NCI-H345 treated with DMSO at 0.1 percent for 48 hours (cell line): ENCODE results near the gene RBPJL.
A peak's percentile ranks its signal among the peaks of the same experiment; 100 is the strongest.

Experiments
- DNase-seq: peaks from one replicate; lab custom pipeline; 2025; ENCODE audit not compliant: unreplicated experiment; lab: John Stamatoyannopoulos, UW

Gene RBPJL

DNA sequence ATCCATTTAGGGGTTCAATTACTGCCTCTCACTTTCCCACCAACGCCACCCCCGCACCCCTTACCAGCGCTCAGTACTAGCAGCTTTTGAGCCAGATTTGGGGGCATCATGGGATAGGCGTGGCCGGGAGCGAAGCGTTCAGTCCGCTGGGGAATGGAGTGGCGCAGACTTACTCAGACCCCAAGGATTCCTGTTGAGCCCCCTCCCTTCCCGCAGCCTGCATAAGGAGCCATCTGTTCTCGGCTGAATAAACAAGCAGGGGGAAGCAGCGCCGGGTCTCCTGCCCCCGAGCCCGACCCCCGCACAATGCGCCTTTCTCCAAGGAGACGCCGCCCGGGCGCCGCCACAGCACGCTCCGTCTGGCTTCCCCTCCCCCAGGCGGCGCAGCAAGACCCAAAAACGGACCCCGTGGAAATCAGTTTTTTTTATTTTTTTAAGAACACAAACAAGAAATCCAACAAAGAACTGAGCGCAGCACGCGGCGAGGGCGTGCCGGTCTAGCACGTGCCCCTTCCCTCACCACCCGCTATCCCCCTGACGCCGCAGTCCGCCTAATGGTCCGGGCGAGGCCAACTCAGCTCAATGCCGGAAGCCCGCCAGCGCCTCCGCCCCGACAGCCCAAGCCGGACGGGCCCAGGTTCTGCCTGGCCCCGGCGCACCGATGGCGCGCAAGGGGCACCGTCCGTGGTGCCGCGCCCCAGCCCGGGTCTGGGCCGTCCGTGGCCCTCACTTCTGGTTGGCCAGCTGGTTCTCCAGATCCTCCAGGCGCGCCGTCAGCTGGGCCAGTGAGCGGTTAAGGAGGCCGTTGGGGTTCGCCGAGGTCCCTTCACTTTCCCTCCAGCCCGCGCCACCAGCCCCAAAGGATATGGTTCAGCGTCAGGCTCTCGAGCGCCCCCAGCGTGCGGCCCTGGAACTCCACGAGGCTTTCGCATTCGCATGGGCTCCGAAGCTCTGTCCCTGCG, 13.3 kb upstream of the RBPJL start:
- DNase-seq: peak; percentile 71

DNA sequence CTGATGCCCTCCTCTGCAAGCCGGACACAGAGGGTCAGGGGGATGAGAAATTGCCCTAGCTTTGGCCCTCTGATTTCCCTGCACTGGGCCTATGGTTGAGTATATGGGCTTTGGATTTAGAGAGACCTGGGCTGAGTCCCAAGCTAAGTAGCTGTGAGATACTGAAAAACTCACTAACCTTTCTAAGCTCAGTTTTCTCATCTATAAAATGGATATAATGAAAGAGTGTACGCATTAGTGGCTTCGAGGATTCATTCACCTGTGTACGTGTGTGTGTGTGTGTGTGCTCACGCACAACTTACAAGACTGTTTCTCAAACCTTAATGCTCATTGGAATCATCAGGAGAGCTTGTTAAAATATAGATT, 12.7 kb upstream of the RBPJL start:
- DNase-seq: no peak

DNA sequence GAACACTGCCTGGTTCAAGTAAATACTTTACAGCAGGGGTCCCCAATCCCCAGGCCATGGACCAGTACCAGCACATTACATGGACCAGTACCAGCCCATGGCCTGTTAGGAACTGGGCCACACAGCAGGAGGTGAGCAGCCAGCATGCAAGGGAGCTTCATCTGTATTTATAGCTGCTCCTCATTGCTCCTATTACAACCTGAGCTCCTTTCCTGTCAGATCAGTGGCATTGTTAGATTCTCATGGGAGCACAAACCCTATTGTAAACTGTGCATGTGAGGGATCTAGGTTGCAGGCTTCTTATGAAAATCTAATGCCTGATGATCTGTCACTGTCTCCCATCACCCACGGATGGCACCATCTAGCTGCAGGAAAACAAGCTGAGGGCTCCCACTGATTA, 12.0 kb upstream of the RBPJL start:
- no peak for DNase-seq

DNA sequence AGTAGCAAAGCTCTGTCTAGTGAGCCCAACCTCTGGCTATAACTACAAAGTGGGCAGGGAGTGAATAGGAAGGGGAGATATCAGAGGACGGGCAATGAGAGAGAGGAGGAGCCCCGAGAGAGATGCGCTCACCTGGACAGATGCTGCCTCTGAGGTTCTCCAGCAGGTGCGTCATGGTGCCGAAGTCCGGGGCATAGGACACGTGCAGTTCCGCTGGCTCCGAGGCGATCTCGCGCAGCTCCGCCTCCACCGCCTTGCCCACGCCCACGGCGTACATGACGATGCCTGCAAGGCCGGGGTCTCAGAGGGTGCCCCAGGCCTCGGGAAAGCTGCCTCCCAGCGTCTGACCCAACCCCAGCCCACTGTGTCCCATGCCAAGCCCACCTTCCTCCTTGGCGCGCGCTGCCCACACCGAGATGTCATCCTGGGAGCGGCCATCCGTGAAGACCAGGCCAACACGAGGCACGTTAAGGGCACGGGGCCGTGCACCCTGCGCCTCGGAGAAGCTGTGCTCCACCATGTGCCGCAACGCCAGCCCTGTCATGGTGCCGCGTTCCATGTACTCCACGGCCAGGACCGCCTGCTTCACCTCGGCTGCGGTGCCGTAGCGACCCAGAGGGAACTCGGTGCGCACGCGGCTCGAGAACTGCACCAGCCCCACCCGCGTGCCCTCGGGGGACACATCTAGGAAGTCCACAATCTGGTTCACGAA, 8.7 kb upstream of the RBPJL start:
- no peak for DNase-seq

DNA sequence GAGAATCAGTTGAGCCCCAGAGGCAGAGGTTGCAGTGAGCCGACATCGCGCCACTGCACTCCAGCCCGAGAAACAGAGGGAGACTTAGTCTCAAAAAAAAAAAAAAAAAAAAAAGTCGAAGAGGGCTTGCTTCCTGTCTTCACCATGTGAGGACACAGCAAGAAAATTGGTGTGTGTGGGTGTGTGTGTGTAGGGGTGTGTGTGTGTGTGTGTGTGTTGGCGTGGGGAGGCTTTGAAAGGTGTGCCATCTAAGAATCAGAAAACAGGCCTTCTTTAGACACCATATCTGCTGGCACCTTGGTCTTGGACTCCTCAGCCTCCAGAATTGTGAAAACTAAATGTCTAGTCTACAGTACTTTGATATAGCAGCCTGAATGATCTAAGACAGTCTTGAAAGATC, 6.9 kb upstream of the RBPJL start:
- no peak for DNase-seq

DNA sequence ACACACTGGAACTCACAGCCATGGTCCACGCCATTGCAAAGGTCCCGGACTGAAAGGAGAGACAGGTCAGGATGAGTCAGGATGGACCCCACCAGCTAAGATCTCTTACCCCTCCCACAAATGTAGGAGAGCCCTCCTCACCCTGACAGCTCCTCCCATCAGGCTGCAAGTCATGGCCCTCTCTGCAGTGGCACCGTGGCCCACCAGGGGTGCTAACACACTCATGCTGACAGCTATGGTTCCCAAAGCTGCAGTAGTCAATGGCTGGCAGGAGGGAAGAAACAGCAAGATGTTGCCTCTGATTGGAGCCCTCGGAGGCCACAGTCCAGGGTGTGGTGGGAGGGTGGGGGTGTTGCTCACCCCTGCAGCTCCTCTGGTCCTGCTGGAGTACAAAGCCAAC, 5.7 kb upstream of the RBPJL start:
- DNase-seq: no peak

DNA sequence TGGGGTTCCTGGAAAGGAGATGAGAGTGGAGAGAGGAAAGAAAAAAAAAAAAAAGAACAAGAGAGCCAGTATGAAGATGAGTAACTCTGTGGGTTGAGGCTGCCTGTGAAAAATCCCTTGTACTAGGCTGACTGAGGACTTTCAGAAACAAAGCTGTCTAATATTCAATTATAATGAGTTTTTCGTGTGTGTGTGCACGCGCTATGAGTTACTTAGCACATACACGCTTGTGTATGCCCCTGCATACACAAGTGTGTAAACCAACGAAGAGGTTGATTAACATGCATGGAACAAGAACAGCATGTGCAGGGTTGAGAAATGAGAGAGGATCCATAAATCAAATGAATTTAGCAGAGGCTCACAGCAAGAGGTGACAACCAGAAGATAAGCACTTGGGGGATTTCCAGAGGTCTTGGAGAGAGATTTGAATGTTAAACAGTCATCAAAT, 4.8 kb upstream of the RBPJL start:
- DNase-seq: no peak

DNA sequence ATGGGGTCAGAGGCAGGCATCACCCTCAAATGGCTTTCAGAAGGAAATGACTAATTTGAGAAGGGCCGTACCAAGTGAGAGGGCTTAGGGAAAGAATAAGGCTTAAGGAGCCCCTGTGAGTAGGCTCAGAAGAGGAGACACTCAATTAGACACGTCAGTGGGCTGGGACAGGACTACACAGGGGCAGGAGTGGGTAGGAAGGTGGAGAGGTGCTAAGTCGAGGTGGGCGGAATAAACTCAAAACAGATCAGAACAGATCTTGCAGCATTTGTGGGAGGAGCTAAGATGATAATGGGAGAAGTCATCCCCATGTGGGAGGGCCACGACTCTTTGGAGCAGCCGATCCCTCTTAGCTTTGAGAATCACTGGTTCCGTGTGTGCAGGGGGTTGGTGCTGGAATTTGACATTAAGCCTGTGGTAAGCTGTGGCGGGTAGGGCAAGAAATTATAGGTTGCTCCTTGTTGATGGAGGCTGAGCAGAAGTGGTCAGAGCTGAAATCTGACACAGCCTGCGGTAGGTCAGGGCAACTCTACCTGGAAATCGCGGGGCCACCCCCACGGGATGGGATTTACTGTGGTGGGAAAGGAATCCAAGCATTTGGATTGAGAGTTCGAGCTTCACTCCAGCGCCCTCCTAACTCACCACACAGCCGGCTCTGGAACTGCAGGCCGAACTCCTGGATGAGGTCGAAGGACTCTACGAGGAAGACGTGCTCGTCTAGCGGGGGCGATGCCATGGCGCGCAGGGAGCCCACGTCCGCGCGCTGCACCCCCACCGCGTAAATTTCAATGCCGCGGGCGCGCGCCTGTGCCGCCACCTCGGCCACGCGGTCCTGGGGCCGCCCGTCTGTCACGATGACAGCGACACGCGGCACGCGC, 2.8 kb upstream of the RBPJL start:
- no peak for DNase-seq

DNA sequence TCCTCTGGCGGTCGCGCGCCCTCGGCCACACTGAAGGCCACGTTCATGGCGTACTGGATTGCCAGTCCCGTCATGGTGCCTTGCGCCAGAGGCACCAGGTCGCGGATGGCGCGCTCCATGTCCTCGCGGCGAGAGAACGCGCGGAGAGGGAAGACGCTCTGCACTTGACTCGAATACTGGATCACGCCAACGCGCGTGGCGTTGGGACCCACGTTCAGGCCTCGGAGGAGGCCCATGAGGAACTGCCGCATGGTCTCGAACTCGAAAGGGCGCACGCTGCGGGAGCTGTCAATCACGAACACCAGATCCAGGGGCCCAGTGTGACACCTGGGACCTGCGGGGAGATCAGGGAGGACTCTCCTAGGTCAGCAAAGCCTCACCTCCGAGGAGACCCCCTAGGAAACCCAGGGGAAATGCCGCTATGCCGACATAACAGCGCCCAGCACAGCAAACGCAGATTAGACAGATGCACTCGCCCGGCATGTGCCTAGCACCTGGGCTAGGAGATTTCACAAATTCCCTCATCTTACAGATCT, 2.1 kb upstream of the RBPJL start:
- DNase-seq: no peak

DNA sequence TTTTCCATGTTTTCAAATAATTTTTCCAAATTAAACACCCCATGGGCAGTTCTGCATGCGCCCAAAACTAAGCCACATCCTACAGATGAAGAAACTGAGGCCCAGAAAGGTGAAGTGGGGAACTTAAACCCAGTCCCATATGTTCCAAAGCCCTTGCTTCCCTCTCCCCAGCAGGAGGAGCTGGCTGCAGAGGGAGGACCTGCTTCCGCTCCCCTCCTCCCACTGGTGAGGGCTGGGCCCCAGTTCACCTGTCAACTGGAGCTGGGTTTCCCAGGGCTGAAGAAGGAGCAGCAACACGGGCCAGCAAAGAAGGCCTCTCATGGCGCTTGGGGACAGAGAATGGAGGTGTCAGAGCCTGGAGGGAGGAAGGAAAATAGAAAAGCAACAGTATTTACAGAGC, 1.4 kb upstream of the RBPJL start:
- DNase-seq: no peak

DNA sequence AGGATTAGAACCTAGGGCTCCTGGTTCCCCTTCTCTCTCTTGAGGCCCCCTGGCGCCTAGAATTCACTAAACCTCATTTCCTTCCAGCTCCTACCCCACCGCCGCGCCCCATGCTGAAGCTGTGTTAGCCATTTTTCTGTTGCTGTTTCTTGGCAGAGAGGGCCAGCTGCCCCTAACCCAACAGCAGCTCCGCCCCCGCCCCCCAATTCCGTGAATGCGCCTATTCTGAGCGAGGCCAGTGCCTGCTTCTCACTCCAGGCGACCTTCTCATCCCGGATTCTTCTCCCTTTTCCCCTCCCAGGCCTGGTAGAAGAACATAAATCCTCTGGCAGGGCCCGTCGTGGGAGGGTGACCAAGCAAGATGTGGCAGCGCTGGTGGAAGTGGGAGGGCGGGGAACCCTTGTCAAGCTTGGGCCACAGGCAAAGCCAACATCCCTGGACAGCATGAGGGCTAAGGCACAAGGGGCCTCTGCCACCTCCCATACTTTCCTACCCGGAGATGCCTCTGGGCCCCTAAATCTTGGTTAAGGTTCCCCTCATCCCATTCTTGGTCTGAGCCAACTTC, 518 bp downstream of the RBPJL start:
- no peak for DNase-seq

DNA sequence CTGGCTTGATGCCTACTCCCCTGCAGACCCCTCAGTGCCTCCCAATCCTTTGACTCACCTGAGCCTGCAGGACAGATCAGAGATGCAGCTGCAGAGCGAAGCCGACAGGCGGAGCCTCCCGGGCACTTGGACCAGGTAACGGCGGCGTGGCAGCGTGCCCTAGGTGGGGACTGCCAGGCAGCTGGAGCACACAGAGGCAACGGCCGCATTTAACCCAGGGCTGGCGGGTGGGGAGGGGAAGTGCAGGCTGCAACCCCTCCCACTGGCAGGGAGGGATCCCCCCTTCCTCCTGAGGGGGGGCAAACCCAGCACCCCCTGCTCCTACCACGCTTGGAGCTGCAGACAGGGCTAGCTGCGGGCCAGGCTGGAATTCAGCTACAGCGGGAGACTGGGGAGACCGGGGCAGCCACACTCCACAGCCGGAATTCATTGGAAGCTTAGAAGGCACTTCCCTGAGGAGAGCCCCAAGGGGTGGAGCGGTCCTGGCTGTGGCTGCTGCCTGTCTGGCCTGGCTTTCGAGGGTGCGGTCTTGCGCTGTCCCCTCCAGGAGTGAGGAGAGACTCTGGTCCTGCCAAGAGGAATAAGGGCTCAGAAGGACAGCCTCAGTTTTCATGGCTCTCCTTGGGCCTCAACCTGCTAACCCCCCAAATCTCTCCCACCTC, 1.6 kb downstream of the RBPJL start, which contains the start of gene MATN4:
Gene MATN4, minus strand, starts transcription at position 183 of the 662 bp plus-strand sequence. CDS start 2,717 bp downstream, outside the sequence.
- no peak for DNase-seq

DNA sequence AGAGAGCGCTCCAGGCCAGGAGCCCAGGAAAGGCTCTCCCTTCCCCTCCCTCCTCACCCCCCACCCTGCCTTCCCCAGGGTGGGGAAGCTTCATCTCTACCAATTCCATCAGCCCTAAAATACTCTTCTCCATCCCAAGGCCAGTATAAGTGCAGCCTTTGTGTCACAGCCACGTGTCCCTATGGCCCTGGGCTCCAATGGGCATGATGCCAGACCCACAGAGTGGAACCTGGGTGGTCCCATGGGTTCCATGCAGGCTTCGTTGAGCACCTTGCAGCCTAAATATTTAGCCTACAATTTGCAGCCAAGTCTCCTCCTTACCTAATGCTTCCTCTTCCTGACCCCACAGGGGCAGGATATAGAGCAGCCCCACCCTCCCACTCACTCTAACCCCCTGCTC, 2.4 kb downstream of the RBPJL start:
- no peak for DNase-seq

DNA sequence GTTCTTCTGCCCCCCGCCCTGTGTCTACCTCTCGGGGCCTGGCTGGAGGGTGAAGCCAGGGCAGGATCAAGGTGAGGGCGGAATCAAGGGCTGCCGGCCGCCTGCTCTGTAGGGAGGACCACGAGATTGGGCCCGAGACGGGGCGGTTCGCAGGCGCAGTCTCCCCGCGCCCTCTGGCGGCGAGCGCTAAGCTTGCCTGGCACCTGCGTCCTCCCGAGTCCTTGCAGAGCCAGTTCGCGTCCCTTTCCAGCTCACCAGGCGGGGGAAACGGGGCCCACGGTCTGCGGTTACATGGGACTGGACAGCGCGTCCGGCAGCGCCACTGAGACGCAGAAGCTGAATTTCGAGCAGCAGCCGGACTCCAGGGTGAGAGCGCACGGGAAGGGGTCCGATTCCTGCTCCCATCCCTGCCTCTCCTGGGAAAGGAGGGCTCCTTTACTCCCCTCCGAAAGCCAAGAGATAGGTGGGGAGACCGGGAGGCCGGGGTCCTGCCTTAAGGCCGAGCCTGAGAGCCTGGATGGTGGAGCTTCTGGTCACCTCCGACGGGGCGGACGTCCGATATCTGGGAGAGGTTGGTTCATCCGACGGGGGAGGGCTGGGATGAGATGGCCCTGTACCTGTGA, 5.1 kb downstream of the RBPJL start:
- DNase-seq: no peak

DNA sequence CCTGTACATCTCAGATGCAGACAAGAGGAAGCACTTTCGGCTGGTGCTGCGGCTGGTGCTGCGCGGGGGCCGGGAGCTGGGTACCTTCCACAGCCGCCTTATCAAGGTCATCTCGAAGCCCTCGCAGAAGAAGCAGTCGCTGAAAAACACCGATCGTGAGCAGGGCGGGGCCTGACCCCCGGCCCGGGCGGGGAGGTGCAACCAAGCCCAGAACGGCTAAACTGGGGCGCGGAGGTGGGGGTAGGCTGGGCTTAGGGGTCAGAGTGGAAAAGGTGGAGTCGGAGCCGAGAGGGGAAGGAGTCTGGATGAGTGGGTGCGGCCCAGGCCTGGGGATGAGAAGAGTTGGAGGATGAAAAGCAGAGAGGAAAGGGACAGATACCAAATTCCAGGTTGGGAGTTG, 5.6 kb downstream of the RBPJL start:
- no peak for DNase-seq

DNA sequence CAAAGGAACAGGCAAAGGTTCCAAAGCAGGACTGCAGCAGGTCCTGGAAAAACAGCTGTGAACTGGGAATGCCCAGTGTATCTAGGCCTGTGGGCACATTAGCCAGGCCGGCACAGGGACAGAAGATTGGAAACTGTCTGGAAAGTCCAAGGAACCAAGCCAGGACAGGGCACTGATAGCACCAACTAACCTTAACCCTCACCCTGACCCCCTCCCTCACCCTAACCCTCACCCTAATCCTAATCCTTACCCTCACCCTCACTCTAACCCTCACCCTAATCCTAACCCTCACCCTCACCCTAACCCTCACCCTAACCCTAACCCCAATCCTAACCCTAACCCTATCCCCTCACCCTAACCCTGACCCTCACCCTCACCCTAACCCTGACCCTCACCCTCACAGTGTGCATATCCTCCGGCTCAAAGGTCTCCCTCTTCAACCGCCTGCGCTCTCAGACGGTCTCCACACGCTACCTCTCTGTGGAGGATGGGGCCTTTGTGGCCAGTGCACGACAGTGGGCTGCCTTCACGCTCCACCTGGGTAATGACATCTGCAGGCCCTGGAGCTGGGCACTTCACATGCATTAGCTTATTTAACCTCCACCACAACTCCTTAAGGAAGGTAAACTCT, 6.5 kb downstream of the RBPJL start:
- DNase-seq: no peak

DNA sequence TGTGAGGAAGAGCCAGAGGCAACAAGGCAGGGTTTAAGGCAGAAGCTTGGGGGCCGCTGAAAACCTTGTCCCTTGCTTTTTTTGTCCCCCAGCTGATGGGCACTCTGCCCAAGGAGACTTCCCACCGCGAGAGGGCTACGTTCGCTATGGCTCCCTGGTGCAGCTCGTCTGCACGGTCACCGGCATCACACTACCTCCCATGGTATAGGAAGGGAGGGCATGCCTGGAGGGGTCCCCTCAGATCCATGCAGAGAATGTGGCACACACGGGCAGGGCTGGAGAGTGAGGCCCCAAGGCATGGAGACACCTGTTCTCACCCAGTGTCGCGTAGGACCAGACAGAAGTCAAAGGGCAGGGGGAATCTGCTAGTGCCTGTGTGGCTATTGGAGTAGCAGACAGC, 7.3 kb downstream of the RBPJL start:
- DNase-seq: no peak

DNA sequence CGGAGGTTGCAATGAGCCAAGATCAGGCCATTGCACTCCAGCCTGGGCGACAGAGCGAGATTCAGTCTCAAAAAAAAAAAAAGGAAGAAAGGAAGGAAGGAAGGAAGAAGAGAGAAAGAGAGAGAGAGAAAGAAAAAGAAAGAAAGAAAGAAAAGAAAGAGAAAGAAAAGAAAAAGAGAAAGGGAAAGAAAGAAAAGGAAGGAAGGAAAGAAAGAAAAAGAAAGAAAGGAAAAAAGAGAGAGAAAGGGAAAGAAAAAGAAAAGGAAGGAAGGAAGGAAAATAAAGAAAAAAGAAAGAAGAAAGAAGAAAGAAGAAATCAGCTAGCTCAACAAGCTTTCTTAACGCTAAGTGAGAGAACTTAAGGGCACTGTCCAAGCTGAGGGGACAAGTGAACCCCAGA, 9.0 kb downstream of the RBPJL start:
- no peak for DNase-seq
